Caki2 (cell line): ENCODE data around the gene STX18. TPM values are rescaled to one million over a fixed set of nuclear protein-coding genes. Genes with fewer than 3 reads are reported as not detected.

Source experiments
- DNase-seq: peaks from one replicate; pipeline ENCODE4 v3.0.0-alpha.2; 2015; ENCODE audit warnings: low read depth
- in situ Hi-C: cut with HindIII; loops from 2 replicates; pipeline ENCODE4 v1.10.0; 2016; ENCODE audit warnings: low sequenced_read_pairs, low pct_unique_long_range_greater_than_20kb, mixed read lengths
- total RNA-seq: library from RNA; depleted of rRNA; stranded (reverse); fragments of >200 nt; shearing (Covaris generic); gene quantifications from 2 replicates; pipeline ENCODE4 v1.2.3, GENCODE V29; 2014; ENCODE audit warnings: low replicate concordance

STX18 gene
- total RNA-seq, 1 experiment from 2014 or later = 25.2 TPM

DNA sequence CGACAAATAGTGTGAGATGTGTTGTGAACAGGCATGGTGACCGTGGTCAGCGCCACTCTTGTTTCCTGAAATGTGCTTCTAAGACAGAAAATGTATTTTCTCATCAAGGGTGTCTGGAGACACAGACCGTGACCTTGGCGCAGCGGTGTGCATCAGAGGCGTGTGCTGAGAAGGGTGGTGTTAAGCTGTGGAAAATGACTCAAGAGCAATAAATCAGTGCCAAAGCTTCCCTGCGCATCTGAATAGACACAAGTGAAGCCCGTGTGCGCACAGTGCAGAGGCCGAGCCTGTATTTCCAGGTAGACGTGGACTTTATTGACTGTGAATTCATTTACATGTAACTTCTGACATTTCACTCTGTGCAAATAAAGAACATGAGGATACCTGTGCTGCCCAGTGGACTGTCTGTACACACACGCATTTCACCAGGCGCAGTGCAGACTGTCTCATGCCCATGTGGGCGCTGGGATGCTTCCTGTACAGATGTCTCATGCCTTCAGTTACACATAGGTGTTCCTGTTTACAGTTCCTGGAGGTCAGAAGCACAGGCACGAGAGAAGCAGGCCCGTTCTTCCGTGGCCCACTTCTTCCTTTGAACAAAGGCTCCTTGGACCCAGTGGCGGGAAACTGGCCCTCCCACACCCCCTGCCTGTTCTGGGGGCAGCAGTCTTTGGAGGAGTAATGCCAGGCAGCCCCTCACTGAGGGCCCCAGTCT lies 123.0 kb downstream of the STX18 start:
- in situ Hi-C loops = no loop called here
- no peak for DNase-seq

DNA sequence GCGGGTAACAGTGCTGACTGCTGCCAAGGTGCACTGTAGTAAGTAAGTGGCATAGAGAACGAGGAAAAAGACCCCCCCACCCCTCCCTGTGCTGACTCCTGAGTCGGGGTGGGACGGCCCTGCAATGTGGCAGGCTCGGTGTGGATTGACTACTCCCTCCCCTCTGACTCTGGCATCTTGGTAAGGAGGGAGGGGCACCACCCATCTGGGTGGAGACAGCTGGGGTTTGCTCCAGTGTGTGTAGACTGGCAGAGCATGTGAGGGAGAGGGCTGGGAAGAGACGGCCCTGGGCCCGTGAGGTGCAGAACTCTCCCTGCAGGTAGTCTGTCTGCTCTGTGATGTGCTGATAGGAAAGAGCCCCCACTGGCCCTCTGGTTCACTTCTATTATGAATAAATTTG lies 124.0 kb downstream of the STX18 start:
- in situ Hi-C loops = no loop called here
- DNase-seq = no peak

- no peak for DNase-seq
- in situ Hi-C loops = no loop called here
Measured at GRCh38 chr4:4416981-4417380, 124.9 kb downstream of the STX18 start.

GRCh38 chr4:4415806-4416805 lies 125.7 kb downstream of the STX18 start:
- DNase-seq = no peak
- in situ Hi-C loops = no loop called here

DNA sequence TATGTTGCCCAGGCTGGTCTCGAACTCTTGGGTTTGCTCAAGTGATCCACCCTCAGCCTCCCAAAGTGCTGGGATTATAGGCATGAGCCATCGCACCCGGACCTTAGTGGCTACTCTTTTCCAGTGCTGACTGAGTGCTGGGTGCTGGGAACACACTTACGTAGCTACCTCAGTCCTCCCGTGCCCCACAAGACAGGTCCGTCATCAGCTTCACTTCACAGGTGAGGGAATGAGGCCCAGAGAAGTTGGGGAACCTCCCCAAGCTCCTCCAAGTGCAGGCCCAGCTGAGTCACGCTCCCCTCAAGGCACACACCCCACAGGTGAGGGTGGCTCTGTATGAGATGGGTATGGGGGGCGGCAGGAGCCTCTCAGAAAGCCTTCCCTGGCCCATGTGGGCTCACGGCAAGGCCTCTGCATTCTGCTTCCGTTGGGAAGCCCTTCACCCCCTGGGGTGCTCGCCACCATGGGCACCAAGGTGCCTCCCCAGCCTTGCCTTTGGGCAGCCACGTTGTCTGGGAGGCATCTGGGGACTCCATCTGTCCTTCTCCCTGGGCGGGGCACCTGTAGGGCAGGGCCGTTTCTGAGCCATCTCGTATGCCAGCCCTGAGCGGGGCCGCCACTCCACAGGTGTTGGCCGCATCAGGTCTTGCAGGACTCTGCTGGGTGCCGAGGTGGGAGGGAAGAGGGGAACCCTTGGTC lies 126.6 kb downstream of the STX18 start:
- DNase-seq = no peak
- in situ Hi-C loops = no loop called here

- DNase-seq = no peak
- in situ Hi-C loops = no loop called here
Measured at GRCh38 chr4:4413806-4414205, 128.0 kb downstream of the STX18 start.

- DNase-seq = no peak
- in situ Hi-C loops = no loop called here
Measured at GRCh38 chr4:4413373-4413725, 128.5 kb downstream of the STX18 start.

GRCh38 chr4:4412641-4413372 lies 129.0 kb downstream of the STX18 start:
- no peak for DNase-seq
- in situ Hi-C loops = no loop called here

DNA sequence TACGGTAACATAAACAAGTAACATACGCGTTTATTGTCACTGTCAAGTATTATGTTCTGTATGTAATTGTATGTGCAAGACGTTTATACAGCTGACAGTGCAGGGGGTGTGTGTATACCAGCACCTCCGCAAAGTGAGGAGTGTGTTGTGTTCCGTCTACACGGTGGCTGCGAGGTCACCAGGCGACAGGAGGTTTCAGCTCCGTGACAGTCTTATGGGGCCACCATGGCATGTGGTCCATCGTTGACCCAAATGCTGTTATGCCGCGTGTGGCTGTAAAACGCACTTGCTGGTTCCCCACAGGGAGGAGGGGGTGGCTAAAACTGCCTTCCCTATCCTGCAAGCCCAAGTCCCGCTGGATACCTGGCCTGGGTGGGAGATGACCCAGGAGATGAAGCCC lies 129.9 kb downstream of the STX18 start:
- in situ Hi-C loops = no loop called here
- no peak for DNase-seq

DNA sequence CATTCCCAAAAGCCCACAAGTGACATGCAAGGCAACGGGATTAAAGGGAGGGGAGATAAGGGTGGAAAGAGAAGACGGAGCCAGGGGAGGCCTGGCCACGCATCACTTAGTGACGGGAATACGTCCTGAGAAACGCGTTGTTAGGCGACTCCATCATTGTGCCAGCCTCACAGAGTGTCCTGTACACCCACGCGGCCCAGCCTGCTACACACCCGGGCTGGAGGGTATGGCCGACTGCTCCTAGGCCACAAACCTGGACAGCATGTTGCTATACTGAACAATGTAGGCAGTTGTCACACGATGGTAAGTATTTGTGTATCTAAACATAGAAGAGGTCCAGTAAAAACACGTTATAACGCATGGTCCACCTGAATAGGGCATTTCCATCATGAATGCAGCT lies 131.6 kb downstream of the STX18 start:
- no peak for DNase-seq
- in situ Hi-C loops = no loop called here

DNA sequence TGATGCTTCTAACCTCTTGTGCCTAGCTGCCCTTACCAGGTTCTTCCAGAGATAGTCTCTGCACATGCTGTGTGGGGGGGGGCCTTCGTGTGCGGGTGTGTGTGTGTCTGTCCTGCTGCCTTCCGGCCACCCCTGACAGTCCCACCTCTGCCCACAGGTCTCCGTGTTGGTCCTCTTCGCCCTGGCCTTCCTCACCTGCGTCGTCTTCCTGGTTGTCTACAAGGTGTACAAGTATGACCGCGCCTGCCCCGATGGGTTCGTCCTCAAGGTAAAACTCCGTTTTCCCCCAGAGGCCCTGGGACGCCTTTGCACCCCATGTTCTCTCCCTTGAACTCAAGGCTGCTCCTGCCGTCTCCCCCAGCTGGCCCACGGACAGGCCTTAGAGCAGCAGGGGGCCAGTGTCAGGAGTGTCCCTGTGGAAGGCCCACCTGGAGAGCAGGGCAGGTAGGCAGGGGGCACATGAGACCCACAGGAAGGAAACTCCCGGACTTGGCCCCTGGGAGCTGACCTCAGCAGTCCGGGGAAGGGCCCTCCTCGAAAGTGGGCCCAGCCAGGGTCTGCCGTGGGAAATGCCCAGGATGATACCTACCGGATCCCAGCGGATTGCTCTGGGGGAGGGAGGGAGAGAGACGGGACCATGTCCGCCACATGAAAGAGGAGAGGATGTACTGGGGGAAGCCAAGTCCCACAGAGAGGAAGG lies 132.3 kb downstream of the STX18 start:
- DNase-seq = no peak
- in situ Hi-C loops = no loop called here

- no peak for DNase-seq
- in situ Hi-C loops = no loop called here
Measured at GRCh38 chr4:4408576-4409335, 133.1 kb downstream of the STX18 start.

GRCh38 chr4:4408132-4408523 lies 133.7 kb downstream of the STX18 start:
- in situ Hi-C loops = no loop called here
- DNase-seq = no peak

DNA sequence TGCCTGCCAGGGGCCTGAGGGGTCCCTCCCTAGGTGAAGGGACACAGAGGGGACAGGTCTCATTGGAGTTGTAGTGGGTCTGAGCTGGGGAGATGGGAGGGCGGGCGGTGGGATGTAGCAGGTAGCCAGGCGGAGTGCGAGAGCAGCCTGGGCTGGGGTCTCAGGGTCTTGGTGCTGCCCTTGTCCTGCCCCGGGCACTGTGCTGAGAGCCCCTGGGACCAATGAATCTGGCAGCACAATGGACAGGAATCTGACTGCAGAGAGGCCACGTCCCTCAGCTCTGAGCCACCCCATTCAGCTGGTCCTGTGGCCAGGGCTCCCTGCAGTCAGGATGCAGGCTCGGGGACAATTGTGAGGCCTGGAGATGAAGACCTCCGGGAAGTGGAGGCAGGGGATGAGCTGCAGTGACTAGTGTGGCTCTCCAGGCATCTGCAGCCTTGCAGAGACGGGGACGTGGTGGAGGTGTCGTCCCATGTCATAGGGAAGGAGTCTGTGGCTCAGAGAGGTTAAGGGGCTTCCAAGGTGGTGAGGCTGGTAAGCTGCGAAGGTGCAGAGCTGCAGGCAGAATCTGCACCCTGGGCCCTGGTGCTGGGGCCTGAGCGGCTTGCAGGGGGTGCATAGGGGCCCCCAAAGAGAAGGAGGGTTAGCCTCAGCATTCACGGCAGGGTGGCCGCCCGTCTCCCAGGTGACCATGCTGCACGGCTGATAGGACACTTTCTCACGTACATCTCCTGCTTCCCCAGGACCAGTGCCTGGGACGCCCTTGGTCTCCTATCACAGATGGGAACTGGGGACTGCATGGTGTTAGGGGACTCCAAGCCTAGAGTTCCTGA lies 134.3 kb downstream of the STX18 start:
- DNase-seq = no peak
- in situ Hi-C loops = no loop called here

- DNase-seq = no peak
- in situ Hi-C loops = no loop called here
Measured at GRCh38 chr4:4406455-4407298, 135.2 kb downstream of the STX18 start.
